Measurements from ENCODE around the gene BARD1.

The BARD1 gene

DNA sequence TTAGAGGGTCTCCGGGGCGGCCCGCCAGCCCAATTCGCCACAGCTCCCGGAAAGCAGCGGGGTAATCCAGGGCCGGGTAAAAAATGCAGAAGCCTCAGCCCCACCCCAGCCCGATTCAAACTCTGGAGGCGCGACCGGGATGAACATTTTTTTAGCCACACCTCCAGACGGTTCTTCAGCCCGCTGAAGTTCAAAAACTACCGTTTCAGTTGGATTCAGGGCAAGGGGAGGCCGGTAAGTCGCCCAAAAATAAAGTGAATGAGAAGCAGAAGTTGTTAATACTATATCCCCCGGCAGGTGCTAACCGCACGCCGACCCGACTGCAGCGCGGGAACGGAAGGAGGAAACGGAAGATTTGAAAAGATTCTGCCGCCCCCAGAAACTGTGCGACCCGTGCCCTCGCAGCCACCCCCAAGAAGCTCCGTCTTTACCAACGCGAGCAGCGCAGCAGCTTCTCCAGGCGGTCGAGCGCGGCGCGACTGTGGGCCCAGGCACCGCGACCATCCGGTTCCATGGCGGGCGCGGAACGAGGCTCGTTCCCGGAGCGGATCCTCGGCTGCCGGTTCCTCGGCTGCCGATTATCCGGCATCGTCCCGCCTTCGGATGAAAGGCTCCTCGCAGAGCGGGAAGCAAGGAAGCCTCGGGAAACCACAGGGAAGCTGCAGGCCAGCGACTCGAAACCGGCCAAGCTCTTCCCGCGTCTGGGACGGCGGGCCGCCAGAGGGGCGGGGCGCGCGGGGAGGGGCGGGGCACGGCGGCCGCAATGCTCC is at the start of gene BARD1:
Gene BARD1, minus strand, starts transcription at position 703 of the 770 bp plus-strand sequence. Its CDS starts 114 bp downstream, at position 589.
- Histone ChIP-seq H3K9me3 (ENCODE audit: control insufficient read depth, low read depth, low read length) (no peaks in the 10 kb centered on the region), H3K4me1 (ENCODE audit: control insufficient read depth, low read depth, low read length) (peaks cover 29% of the 10 kb centered on the region), H3K36me3 (ENCODE audit: control insufficient read depth, low read depth, low read length) (no peaks in the 10 kb centered on the region), H3K4me3 (ENCODE audit: low read length) (peak within 1 kb of the TSS; percentile 98), H3K27ac (ENCODE audit: low read length) (peak within 1 kb of the TSS; percentile 62), H3K9ac (ENCODE audit: low read length) (peak within 1 kb of the TSS; percentile 90), H3K27me3 (ENCODE audit: control insufficient read depth, insufficient read depth, low read length) (peaks cover 14% of the 10 kb centered on the region)

DNA sequence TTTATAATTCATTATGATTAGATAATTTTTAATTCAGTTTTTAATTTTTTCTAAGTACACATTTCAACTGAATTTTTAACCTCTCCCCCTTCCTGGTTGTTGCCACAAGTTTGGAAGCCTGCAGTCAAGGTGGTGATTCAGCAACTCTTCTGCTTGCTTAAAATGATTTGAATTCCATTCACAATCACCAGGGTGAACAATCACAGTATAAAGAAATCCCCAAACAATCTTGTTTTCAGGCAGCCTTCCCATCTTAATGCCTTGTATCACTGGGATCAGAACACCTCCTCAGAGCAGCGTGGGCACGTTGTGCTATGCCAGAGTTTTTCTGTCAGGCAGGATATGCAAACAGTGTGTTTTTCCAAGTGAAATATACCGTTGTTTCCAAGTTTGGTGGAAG is 46.7 kb upstream of the BARD1 start:
- Histone ChIP-seq H3K27me3 (ENCODE audit: control insufficient read depth, insufficient read depth, low read length) (no peaks in the 10 kb centered on the region), H3K4me1 (ENCODE audit: control insufficient read depth, low read depth, low read length) (no peaks in the 10 kb centered on the region), H3K36me3 (ENCODE audit: control insufficient read depth, low read depth, low read length) (no peaks in the 10 kb centered on the region), H3K9ac (ENCODE audit: low read length) (no peak overlapping the region), H3K4me3 (ENCODE audit: low read length) (no peak overlapping the region), H3K27ac (ENCODE audit: low read length) (no peak overlapping the region), H3K9me3 (ENCODE audit: control insufficient read depth, low read depth, low read length) (no peaks in the 10 kb centered on the region)

GRCh38 chr2:214853906-214854305 is 44.4 kb upstream of the BARD1 start:
- H3K27ac ChIP-seq (ENCODE audit: low read length), result no peak overlapping the region
- no peaks in the 10 kb centered on the region for H3K4me1 ChIP-seq (ENCODE audit: control insufficient read depth, low read depth, low read length)
- no peaks in the 10 kb centered on the region for H3K27me3 ChIP-seq (ENCODE audit: control insufficient read depth, insufficient read depth, low read length)
- H3K4me3 ChIP-seq (ENCODE audit: low read length), result no peak overlapping the region
- H3K36me3 ChIP-seq (ENCODE audit: control insufficient read depth, low read depth, low read length), result no peaks in the 10 kb centered on the region
- H3K9me3 ChIP-seq (ENCODE audit: control insufficient read depth, low read depth, low read length), result no peaks in the 10 kb centered on the region
- H3K9ac ChIP-seq (ENCODE audit: low read length), result no peak overlapping the region

DNA sequence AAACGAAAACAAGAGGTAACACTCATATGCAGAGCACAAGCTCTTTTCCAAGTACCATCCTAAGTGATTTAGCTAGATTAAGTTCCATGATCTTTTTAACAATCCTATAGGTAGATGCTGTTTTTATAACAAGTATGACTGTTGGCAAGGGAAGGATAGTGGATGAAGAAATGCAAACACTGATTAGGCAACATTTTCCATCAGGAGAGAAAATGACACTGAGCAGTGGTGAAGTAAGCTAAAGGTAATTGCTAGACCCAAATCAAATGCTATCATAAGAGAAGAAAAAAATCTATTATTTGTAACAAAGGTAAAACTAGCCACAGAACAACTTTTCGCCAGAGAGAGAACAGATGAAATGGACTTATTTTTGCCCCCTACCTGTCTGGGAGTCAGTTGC is 34.3 kb upstream of the BARD1 start:
- Histone ChIP-seq H3K27me3 (ENCODE audit: control insufficient read depth, insufficient read depth, low read length) (no peaks in the 10 kb centered on the region), H3K27ac (ENCODE audit: low read length) (no peak overlapping the region), H3K4me1 (ENCODE audit: control insufficient read depth, low read depth, low read length) (no peaks in the 10 kb centered on the region), H3K4me3 (ENCODE audit: low read length) (no peak overlapping the region), H3K36me3 (ENCODE audit: control insufficient read depth, low read depth, low read length) (no peaks in the 10 kb centered on the region), H3K9ac (ENCODE audit: low read length) (no peak overlapping the region), H3K9me3 (ENCODE audit: control insufficient read depth, low read depth, low read length) (no peaks in the 10 kb centered on the region)

DNA sequence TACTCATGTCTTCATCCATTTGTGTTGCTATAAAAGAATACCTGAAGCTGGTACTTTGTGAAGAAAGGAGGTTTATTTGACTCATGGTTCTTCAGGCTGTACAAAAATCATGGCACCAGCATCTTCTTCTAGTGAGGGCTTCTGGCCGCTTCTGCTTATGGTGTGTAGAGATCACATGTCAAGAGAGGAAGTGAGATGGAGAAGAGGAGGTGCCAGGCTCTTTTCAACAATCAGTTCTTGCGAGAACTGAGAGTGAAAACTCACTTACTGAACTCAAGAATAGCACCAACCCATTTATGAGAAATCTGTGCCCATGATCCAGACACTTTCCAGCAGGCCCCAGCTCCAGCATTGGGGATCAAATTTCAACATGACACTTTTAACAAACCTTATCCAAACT is 30.0 kb upstream of the BARD1 start:
- no peak overlapping the region for H3K4me3 ChIP-seq (ENCODE audit: low read length)
- H3K9me3 ChIP-seq (ENCODE audit: control insufficient read depth, low read depth, low read length), result no peaks in the 10 kb centered on the region
- no peak overlapping the region for H3K9ac ChIP-seq (ENCODE audit: low read length)
- no peaks in the 10 kb centered on the region for H3K36me3 ChIP-seq (ENCODE audit: control insufficient read depth, low read depth, low read length)
- H3K27ac ChIP-seq (ENCODE audit: low read length), result no peak overlapping the region
- no peaks in the 10 kb centered on the region for H3K27me3 ChIP-seq (ENCODE audit: control insufficient read depth, insufficient read depth, low read length)
- peaks cover 12% of the 10 kb centered on the region for H3K4me1 ChIP-seq (ENCODE audit: control insufficient read depth, low read depth, low read length)

- Histone ChIP-seq H3K36me3 (ENCODE audit: control insufficient read depth, low read depth, low read length) (no peaks in the 10 kb centered on the region), H3K27me3 (ENCODE audit: control insufficient read depth, insufficient read depth, low read length) (no peaks in the 10 kb centered on the region), H3K9ac (ENCODE audit: low read length) (no peak overlapping the region), H3K4me1 (ENCODE audit: control insufficient read depth, low read depth, low read length) (peaks cover 12% of the 10 kb centered on the region), H3K9me3 (ENCODE audit: control insufficient read depth, low read depth, low read length) (no peaks in the 10 kb centered on the region), H3K27ac (ENCODE audit: low read length) (no peak overlapping the region), H3K4me3 (ENCODE audit: low read length) (no peak overlapping the region)
These were observed 28.0 kb upstream of the BARD1 start for GRCh38 chr2:214837466-214837865.

DNA sequence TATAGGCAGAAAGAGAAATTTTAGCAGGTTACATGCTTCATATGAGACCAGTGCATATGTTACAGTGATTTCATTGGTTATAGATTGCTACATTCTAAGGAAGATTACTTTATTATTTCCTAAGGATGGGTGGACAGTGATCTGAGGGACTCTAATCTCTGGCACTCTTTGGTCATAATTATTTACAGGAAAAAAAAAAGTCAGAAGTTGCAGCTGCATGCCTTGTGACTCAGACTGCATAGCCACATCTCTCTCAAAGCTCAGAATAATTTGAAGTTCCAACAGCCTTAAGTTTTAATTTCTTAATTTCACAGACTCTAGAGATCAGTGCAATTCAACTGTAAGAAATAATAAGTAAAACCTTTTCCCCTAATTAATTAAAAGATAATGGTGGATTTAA is 27.1 kb upstream of the BARD1 start:
- no peak overlapping the region for H3K4me3 ChIP-seq (ENCODE audit: low read length)
- H3K27ac ChIP-seq (ENCODE audit: low read length), result no peak overlapping the region
- H3K27me3 ChIP-seq (ENCODE audit: control insufficient read depth, insufficient read depth, low read length), result no peaks in the 10 kb centered on the region
- no peaks in the 10 kb centered on the region for H3K9me3 ChIP-seq (ENCODE audit: control insufficient read depth, low read depth, low read length)
- peaks cover 12% of the 10 kb centered on the region for H3K4me1 ChIP-seq (ENCODE audit: control insufficient read depth, low read depth, low read length)
- no peak overlapping the region for H3K9ac ChIP-seq (ENCODE audit: low read length)
- no peaks in the 10 kb centered on the region for H3K36me3 ChIP-seq (ENCODE audit: control insufficient read depth, low read depth, low read length)

DNA sequence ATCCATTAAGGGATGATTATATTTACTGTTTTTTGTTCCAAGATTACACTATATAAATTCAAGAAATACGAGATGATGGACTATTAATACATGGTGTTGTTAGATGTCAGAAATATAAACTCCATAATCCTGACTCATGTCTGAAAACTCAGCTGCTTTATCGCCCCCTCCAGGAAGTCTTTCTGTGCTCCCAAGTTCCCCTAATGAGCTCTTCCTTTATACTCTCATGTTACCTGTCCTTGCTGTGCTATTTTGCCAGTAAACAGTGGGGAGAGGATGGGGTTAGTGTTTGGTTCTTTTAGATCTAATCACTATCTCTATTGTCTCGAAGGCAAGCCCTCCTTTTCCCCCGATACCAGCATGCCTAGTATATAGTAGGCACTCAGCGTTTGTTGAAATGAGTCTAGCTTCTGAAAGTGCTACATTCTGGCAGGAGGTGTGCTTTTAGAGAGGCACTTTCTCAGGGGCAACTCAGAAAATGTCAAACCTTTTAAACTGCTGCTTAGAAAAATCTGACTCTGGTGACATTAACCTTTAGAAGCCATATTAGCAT is 21.4 kb upstream of the BARD1 start:
- H3K36me3 ChIP-seq (ENCODE audit: control insufficient read depth, low read depth, low read length), result no peaks in the 10 kb centered on the region
- peaks cover 10% of the 10 kb centered on the region for H3K4me1 ChIP-seq (ENCODE audit: control insufficient read depth, low read depth, low read length)
- no peak overlapping the region for H3K4me3 ChIP-seq (ENCODE audit: low read length)
- H3K9ac ChIP-seq (ENCODE audit: low read length), result no peak overlapping the region
- no peaks in the 10 kb centered on the region for H3K27me3 ChIP-seq (ENCODE audit: control insufficient read depth, insufficient read depth, low read length)
- no peaks in the 10 kb centered on the region for H3K9me3 ChIP-seq (ENCODE audit: control insufficient read depth, low read depth, low read length)
- no peak overlapping the region for H3K27ac ChIP-seq (ENCODE audit: low read length)

GRCh38 chr2:214816008-214816533 is 6.6 kb upstream of the BARD1 start:
- Histone ChIP-seq H3K27ac (ENCODE audit: low read length) (no peak overlapping the region), H3K36me3 (ENCODE audit: control insufficient read depth, low read depth, low read length) (no peaks in the 10 kb centered on the region), H3K9ac (ENCODE audit: low read length) (no peak overlapping the region), H3K9me3 (ENCODE audit: control insufficient read depth, low read depth, low read length) (no peaks in the 10 kb centered on the region), H3K4me1 (ENCODE audit: control insufficient read depth, low read depth, low read length) (peaks cover 10% of the 10 kb centered on the region), H3K4me3 (ENCODE audit: low read length) (no peak overlapping the region), H3K27me3 (ENCODE audit: control insufficient read depth, insufficient read depth, low read length) (peaks cover 4% of the 10 kb centered on the region)

DNA sequence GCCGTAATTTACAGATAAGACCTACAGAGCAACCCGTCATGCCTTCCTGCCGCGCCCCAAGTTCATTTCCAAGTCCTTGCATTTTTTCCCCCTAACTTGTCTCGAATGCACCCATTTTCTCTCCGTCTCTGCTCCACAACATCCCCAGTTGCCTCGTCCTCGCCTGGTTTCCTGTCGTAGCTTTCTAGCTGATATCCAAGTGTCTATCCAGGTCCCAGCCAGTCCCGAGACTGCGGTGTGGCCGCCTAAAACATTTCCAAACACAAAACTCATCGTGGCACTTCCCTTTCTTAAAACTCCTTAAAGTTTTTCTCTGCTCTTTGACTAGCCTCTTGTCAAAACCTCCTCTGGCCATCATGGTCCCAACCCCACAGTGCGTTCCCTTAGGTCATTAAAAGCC is 1.2 kb upstream of the BARD1 start:
- Histone ChIP-seq H3K27me3 (ENCODE audit: control insufficient read depth, insufficient read depth, low read length) (peaks cover 14% of the 10 kb centered on the region), H3K36me3 (ENCODE audit: control insufficient read depth, low read depth, low read length) (no peaks in the 10 kb centered on the region), H3K27ac (ENCODE audit: low read length) (no peak overlapping the region), H3K9ac (ENCODE audit: low read length) (no peak overlapping the region), H3K4me1 (ENCODE audit: control insufficient read depth, low read depth, low read length) (peaks cover 29% of the 10 kb centered on the region), H3K9me3 (ENCODE audit: control insufficient read depth, low read depth, low read length) (no peaks in the 10 kb centered on the region), H3K4me3 (ENCODE audit: low read length) (peak overlapping the region; percentile 67)

DNA sequence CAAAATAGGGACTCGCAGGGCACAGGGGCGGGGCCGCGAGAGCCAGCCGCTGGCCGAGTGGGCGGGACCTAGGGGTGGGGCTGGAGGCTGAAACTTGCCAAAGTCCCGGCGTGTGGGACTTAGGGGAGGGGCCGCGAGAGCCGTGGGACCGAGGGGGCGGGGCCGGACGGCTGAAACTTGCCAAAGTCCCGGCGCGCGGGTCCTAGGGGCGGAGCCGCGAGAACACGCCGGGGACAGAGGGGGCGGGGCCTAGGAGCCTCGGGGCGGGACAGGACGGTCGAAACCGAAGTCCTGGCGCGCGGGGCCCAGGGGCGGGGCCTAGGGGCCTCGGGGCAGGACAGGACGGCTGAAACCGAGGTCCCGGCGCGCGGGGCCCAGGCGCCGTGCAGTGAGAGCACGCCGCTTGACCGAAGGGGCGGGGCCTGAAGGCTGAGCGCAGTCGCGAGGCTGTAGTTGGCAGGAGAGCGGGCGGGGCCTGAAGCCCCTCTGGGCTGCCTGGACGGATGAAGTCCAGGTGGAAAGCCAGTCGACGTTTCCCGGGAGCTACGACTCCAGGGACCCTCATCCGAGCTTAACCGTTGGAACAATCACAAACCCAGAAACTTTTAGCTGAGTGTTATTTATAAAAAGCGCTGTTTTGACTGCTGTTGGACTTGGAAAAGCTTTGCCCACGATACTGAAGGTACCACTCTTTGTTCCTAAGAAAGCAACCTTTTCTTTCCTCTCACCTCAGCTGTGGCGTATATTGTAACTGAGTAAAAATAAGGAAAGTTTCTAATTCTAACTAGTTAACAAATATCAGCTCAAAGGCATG is 475 bp upstream of the BARD1 start:
- H3K27ac ChIP-seq (ENCODE audit: low read length), result no peak overlapping the region

More for the DNA sequence above, 475 bp upstream of the BARD1 start:
- Histone ChIP-seq H3K36me3 (ENCODE audit: control insufficient read depth, low read depth, low read length) (no peaks in the 10 kb centered on the region), H3K4me1 (ENCODE audit: control insufficient read depth, low read depth, low read length) (peaks cover 31% of the 10 kb centered on the region), H3K27me3 (ENCODE audit: control insufficient read depth, insufficient read depth, low read length) (peaks cover 14% of the 10 kb centered on the region), H3K4me3 (ENCODE audit: low read length) (peak overlapping the region; percentile 67), H3K9ac (ENCODE audit: low read length) (peak overlapping the region; percentile 54), H3K9me3 (ENCODE audit: control insufficient read depth, low read depth, low read length) (no peaks in the 10 kb centered on the region)
